ENCODE results near the gene UPB1. TPM values are rescaled to one million over a fixed set of nuclear protein-coding genes. Genes with fewer than 3 reads are reported as not detected.
"Not testable (repeated sequence)": the region's sequence is repeated elsewhere in the genome, so short reads cannot be mapped to it uniquely, and the experiment has no call there.

UPB1 gene
- total and polyA plus RNA-seq, 4 donors: 0.87 to 4.5 (median 3.0) TPM

DNA sequence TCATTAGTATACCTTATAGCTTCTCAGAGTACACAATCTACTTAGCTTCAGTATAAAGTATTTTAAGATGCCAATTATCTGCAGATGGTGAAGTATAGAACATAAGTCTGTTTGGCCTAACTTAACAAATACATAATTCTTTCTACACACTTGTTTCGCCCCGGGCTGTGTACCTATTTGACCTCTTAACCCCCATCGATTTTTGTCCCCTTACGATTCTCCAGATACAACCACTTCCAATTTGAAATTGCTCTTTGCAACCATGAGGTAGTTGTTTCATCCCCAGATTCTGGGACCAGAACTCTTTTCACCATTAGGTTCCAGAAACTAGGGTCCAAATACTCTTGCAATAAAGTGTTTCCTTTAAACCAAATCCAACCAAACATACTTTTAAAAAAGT lies 10.0 kb upstream of the UPB1 start:
- WGBS, 2 donors: 93 to 96% methylated on average over 4 of the region's 4 CpGs

DNA sequence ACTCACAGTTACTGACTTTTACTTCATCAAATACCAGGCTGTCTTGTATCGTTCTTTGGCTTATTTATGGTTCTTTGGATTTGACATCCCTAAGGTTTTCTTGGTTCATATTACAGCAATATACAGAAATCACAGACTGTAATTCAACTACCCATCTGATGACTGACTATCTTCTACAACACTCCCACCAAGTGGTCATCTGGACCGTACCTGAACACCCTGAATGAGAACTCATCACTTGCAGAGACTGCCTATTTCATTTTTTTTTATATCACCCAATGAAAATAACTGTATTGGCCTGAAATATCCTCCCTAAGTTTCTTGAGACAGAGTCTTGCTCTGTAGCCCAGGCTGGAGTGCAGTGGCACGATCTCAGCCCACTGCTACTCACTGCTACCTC lies 9.5 kb upstream of the UPB1 start:
- Histone ChIP-seq H3K4me3 (no peak overlapping the region), H3K4me1 (ENCODE audit: control insufficient read depth in 5 of 5, insufficient read depth in 5 of 5, low read length in 5 of 5) (peaks cover 0 to 4% (median 0%) of the 10 kb centered on the region in 5 donors), H3K9ac (ENCODE audit: insufficient read depth in 1 of 2, low read length in 2 of 2) (no peak overlapping the region), H3K27ac (ENCODE audit: low read depth in 1 of 2, low read length in 1 of 2) (no peak overlapping the region), H3K27me3 (ENCODE audit: control insufficient read depth in 3 of 3, insufficient read depth in 3 of 3, low read length in 2 of 3) (no peaks in the 10 kb centered on the region), H3K9me3 (ENCODE audit: control insufficient read depth in 4 of 4, insufficient read depth in 3 of 4, low read length in 3 of 4) (no peaks in the 10 kb centered on the region), H3K36me3 (ENCODE audit: control insufficient read depth in 4 of 4, insufficient read depth in 4 of 4, low read length in 4 of 4) (no peaks in the 10 kb centered on the region)
- ATAC-seq (ENCODE audit: insufficient read depth, low FRiP score) (no peak), DNase-seq (peak in 1 of 3 donors; percentile 37)
- TF ChIP-seq, protein P1, sequence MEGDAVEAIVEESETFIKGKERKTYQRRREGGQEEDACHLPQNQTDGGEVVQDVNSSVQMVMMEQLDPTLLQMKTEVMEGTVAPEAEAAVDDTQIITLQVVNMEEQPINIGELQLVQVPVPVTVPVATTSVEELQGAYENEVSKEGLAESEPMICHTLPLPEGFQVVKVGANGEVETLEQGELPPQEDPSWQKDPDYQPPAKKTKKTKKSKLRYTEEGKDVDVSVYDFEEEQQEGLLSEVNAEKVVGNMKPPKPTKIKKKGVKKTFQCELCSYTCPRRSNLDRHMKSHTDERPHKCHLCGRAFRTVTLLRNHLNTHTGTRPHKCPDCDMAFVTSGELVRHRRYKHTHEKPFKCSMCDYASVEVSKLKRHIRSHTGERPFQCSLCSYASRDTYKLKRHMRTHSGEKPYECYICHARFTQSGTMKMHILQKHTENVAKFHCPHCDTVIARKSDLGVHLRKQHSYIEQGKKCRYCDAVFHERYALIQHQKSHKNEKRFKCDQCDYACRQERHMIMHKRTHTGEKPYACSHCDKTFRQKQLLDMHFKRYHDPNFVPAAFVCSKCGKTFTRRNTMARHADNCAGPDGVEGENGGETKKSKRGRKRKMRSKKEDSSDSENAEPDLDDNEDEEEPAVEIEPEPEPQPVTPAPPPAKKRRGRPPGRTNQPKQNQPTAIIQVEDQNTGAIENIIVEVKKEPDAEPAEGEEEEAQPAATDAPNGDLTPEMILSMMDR (IDR thresholded peaks at IDR 0.05; ENCODE audit: control extremely low read depth, extremely low read depth): no peak
- WGBS, 2 donors: 71 to 82% methylated on average over 3 of the region's 3 CpGs

More for the DNA sequence above, 10.0 kb upstream of the UPB1 start:
- H3K9me3 ChIP-seq (ENCODE audit: control insufficient read depth in 4 of 4, insufficient read depth in 3 of 4, low read length in 3 of 4): no peaks in the 10 kb centered on the region
- H3K36me3 ChIP-seq (ENCODE audit: control insufficient read depth in 4 of 4, insufficient read depth in 4 of 4, low read length in 4 of 4): no peaks in the 10 kb centered on the region
- H3K4me1 ChIP-seq (ENCODE audit: control insufficient read depth in 5 of 5, insufficient read depth in 5 of 5, low read length in 5 of 5): peaks cover 0 to 4% (median 0%) of the 10 kb centered on the region in 5 donors
- H3K27ac ChIP-seq (ENCODE audit: low read depth in 1 of 2, low read length in 1 of 2): no peak overlapping the region
- H3K4me3 ChIP-seq: no peak overlapping the region
- DNase-seq (no peak), ATAC-seq (ENCODE audit: insufficient read depth, low FRiP score) (no peak)
- H3K27me3 ChIP-seq (ENCODE audit: control insufficient read depth in 3 of 3, insufficient read depth in 3 of 3, low read length in 2 of 3): no peaks in the 10 kb centered on the region
- TF ChIP-seq, protein P1 (IDR thresholded peaks at IDR 0.05; ENCODE audit: control extremely low read depth, extremely low read depth): no peak
- peak overlapping the region in 1 of 2 donors; percentile 18 for H3K9ac ChIP-seq (ENCODE audit: insufficient read depth in 1 of 2, low read length in 2 of 2)

DNA sequence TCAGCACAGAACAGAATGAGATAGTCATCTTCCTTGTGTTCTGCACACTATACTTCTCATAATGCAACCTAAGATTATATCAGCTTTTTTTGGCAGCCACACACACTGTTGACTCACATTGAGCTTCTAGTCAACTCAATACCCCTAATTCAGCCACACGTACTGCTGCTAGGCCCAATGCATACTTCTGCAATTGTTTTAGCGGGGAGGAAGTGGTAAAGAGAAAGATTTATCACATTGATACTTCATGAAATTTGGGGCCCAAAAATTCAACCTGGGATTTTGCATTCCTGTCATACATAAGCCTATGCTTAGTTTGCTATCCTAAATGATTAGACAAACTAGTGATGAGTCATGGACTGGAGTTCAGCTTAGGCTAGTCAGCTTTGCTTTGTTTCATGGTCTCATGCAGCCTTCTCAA lies 8.6 kb upstream of the UPB1 start:
- Histone ChIP-seq H3K36me3 (ENCODE audit: control insufficient read depth in 4 of 4, insufficient read depth in 4 of 4, low read length in 4 of 4) (no peaks in the 10 kb centered on the region), H3K4me1 (ENCODE audit: control insufficient read depth in 5 of 5, insufficient read depth in 5 of 5, low read length in 5 of 5) (peaks cover 0 to 4% (median 0%) of the 10 kb centered on the region in 5 donors), H3K27ac (ENCODE audit: low read depth in 1 of 2, low read length in 1 of 2) (no peak overlapping the region), H3K4me3 (no peak overlapping the region), H3K27me3 (ENCODE audit: control insufficient read depth in 3 of 3, insufficient read depth in 3 of 3, low read length in 2 of 3) (no peaks in the 10 kb centered on the region), H3K9ac (ENCODE audit: insufficient read depth in 1 of 2, low read length in 2 of 2) (no peak overlapping the region), H3K9me3 (ENCODE audit: control insufficient read depth in 4 of 4, insufficient read depth in 3 of 4, low read length in 3 of 4) (no peaks in the 10 kb centered on the region)
- TF ChIP-seq, protein P1 (IDR thresholded peaks at IDR 0.05; ENCODE audit: control extremely low read depth, extremely low read depth): no peak
- ATAC-seq (ENCODE audit: insufficient read depth, low FRiP score) (no peak), DNase-seq (no peak)
- 29 to 78% methylated on average over 2 of the region's 2 CpGs for WGBS, 2 donors

DNA sequence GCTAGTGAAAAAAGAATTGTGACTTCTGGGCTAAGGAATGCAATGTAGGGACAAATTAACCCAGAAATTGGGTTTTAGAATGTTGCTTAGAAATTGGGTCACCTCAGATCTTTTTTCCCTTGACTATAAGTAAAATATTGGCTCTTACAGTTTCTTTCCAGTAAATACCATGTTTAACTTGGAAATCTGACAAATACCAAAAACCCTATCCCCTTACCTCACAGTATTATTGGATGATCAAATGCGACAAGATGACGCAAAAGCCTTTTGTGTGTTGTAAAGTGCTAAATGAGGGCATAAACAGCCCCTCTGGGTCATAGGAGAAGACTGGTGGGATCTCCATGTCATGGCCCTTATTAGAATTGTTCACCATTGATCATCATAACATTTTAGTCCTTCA lies 6.1 kb upstream of the UPB1 start:
- no peak for DNase-seq
- Histone ChIP-seq H3K27me3 (ENCODE audit: control insufficient read depth in 3 of 3, insufficient read depth in 3 of 3, low read length in 2 of 3) (peaks cover 0 to 6% (median 6%) of the 10 kb centered on the region in 3 donors), H3K9me3 (ENCODE audit: control insufficient read depth in 4 of 4, insufficient read depth in 3 of 4, low read length in 3 of 4) (no peaks in the 10 kb centered on the region), H3K4me3 (no peak overlapping the region), H3K27ac (ENCODE audit: low read depth in 1 of 2, low read length in 1 of 2) (no peak overlapping the region), H3K9ac (ENCODE audit: insufficient read depth in 1 of 2, low read length in 2 of 2) (no peak overlapping the region), H3K36me3 (ENCODE audit: control insufficient read depth in 4 of 4, insufficient read depth in 4 of 4, low read length in 4 of 4) (no peaks in the 10 kb centered on the region), H3K4me1 (ENCODE audit: control insufficient read depth in 5 of 5, insufficient read depth in 5 of 5, low read length in 5 of 5) (peaks cover 0 to 2% (median 0%) of the 10 kb centered on the region in 5 donors)
- ATAC-seq (ENCODE audit: insufficient read depth, low FRiP score): no peak
- TF ChIP-seq, protein P1 (IDR thresholded peaks at IDR 0.05; ENCODE audit: control extremely low read depth, extremely low read depth): no peak
- WGBS, 2 donors: 69 to 76% methylated on average over 2 of the region's 2 CpGs

DNA sequence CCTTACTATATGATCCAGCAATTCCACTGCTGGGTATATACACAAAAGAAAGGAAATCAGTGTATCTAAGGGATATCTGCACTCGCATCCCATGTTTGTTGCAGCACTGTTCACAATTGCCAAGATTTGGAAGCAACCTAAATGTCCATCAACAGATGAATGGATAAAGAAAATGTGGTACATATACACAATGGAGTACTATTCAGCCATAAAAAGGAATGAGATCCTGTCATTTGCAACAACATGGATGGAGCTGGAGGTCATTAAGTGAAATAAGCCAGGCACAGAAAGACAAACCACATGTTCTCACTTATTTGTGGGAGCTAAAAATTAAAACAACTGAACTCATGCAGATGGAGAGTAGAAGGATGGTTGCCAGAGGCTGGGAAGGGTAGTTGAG lies 5.7 kb upstream of the UPB1 start:
- not testable (repeated sequence) for DNase-seq
- 97 to 100% methylated on average over 1 of the region's 1 CpG for WGBS, 2 donors

More for the DNA sequence above, 5.7 kb upstream of the UPB1 start:
- H3K27ac ChIP-seq (ENCODE audit: low read depth in 1 of 2, low read length in 1 of 2); H3K4me3 ChIP-seq; H3K9ac ChIP-seq (ENCODE audit: insufficient read depth in 1 of 2, low read length in 2 of 2); ATAC-seq (ENCODE audit: insufficient read depth, low FRiP score); H3K36me3 ChIP-seq (ENCODE audit: control insufficient read depth in 4 of 4, insufficient read depth in 4 of 4, low read length in 4 of 4); H3K9me3 ChIP-seq (ENCODE audit: control insufficient read depth in 4 of 4, insufficient read depth in 3 of 4, low read length in 3 of 4); H3K4me1 ChIP-seq (ENCODE audit: control insufficient read depth in 5 of 5, insufficient read depth in 5 of 5, low read length in 5 of 5): not testable (repeated sequence)
- H3K27me3 ChIP-seq (ENCODE audit: control insufficient read depth in 3 of 3, insufficient read depth in 3 of 3, low read length in 2 of 3): peaks cover 0 to 10% (median 10%) of the 10 kb centered on the region in 3 donors

All from lung (tissue), 12 donors.